PFSK-1 (cell line): Measurements from ENCODE around the gene RBM5.

Experiments used
- FOXP2 ChIP-seq: optimal IDR thresholded peaks from 2 replicates; pipeline ENCODE3; 2011; ENCODE audit warnings: borderline replicate concordance, control low read depth, inconsistent platforms; ENCODE audit not compliant: insufficient read depth; ENCODE audit errors: extremely low read length, extremely low read depth
- POLR2AphosphoS5 ChIP-seq: IDR thresholded peaks from 2 replicates; pipeline ENCODE4 v1.6.1; 2012; ENCODE audit warnings: low read depth, mild to moderate bottlenecking, control low read depth, low read length, moderate library complexity
- SIN3A ChIP-seq: IDR thresholded peaks from 2 replicates; pipeline ENCODE4 v1.6.1; 2012; ENCODE audit warnings: mild to moderate bottlenecking, low read length, moderate library complexity, borderline replicate concordance; ENCODE audit not compliant: insufficient read depth
- TF ChIP-seq, protein P1 (sequence below), 2 experiments: IDR thresholded peaks; 2 replicates each; pipeline versions ENCODE4 v1.6.1 to v1.8.0; 2011 to 2012; ENCODE audit warnings: low read depth in 2 of 2, low read length in 2 of 2, control low read depth in 1 of 2, inconsistent platforms in 1 of 2, mild to moderate bottlenecking in 1 of 2, moderate library complexity in 1 of 2; ENCODE audit not compliant: insufficient read depth in 1 of 2

DNA sequence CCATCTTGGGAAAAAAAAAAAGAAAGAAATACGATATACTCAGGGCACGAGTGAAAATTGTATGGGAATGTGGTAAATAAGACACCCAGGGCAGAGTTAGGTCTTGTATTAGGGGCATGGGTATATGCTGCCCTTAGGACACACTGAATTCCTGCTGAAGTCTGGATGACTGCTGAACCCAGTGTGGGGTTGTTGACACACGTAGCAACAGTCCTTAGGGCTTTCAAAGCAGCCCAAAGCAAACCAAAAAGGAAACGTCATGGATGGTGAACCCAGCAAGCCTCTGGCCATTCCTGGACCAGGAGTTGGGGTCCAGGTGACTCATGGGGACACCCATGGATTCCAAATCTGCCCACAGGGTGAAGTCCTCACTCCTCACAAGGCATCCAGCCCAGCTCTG is 39.3 kb downstream of the RBM5 start:
- TF ChIP-seq POLR2AphosphoS5 (no peak), SIN3A (no peak), FOXP2 (no peak)
- TF ChIP-seq, protein P1, sequence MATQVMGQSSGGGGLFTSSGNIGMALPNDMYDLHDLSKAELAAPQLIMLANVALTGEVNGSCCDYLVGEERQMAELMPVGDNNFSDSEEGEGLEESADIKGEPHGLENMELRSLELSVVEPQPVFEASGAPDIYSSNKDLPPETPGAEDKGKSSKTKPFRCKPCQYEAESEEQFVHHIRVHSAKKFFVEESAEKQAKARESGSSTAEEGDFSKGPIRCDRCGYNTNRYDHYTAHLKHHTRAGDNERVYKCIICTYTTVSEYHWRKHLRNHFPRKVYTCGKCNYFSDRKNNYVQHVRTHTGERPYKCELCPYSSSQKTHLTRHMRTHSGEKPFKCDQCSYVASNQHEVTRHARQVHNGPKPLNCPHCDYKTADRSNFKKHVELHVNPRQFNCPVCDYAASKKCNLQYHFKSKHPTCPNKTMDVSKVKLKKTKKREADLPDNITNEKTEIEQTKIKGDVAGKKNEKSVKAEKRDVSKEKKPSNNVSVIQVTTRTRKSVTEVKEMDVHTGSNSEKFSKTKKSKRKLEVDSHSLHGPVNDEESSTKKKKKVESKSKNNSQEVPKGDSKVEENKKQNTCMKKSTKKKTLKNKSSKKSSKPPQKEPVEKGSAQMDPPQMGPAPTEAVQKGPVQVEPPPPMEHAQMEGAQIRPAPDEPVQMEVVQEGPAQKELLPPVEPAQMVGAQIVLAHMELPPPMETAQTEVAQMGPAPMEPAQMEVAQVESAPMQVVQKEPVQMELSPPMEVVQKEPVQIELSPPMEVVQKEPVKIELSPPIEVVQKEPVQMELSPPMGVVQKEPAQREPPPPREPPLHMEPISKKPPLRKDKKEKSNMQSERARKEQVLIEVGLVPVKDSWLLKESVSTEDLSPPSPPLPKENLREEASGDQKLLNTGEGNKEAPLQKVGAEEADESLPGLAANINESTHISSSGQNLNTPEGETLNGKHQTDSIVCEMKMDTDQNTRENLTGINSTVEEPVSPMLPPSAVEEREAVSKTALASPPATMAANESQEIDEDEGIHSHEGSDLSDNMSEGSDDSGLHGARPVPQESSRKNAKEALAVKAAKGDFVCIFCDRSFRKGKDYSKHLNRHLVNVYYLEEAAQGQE (IDR thresholded peaks at IDR 0.05; ENCODE audit: insufficient read depth in 1 of 2, low read depth in 2 of 2, low read length in 2 of 2): no peak
